HEK293 (cell line): ENCODE data around the gene CALR3.

Experiments
- CTCF ChIA-PET: fragments of 350-600 bp; formaldehyde crosslinking; extraction: SDS; loops from one replicate; lab custom pipeline; 2021; ENCODE audit warnings: antibody characterized with exemption; lab: Yijun Ruan, JAX
- POLR2A ChIA-PET: fragments of 300-600 bp; formaldehyde crosslinking; extraction: SDS; loops from one replicate; lab custom pipeline; 2020; ENCODE audit warnings: antibody characterized with exemption, inconsistent platforms; lab: Yijun Ruan, JAX
- H3K27ac ChIP-seq: fragments of 200-500 bp; sonication (Bioruptor generic); 2 replicates; pipeline ENCODE4 v1.5.1; 2014; ENCODE audit warnings: low read depth, low read length, control low read depth, inconsistent platforms; ENCODE audit errors: extremely low read depth
- H3K36me3 ChIP-seq, 2 experiments: fragments of 200-500 bp in 1 of 2; sonication (Bioruptor generic) in 1 of 2; 1 replicate in 1 of 2; 2 replicates in 1 of 2; pipeline ENCODE4 v1.5.1; 2014 to 2017; ENCODE audit warnings: inconsistent platforms in 2 of 2, low read length in 2 of 2; ENCODE audit not compliant: control insufficient read depth in 2 of 2, insufficient read depth in 1 of 2
- H3K4me1 ChIP-seq: fragments of 200-500 bp; sonication (Bioruptor generic); 2 replicates; pipeline ENCODE4 v1.5.1; 2014; ENCODE audit warnings: mild to moderate bottlenecking, low read length, inconsistent platforms; ENCODE audit not compliant: control insufficient read depth, insufficient read depth
- H3K4me3 ChIP-seq: 2 replicates; pipeline ENCODE4 v1.5.1; 2011; ENCODE audit warnings: low read depth, mild to moderate bottlenecking, control low read depth, low read length, moderate library complexity
- H3K9me3 ChIP-seq: fragments of 200-500 bp; sonication (Bioruptor generic); 2 replicates; pipeline ENCODE4 v1.5.1; 2014; ENCODE audit warnings: low read depth, low read length, inconsistent platforms; ENCODE audit not compliant: control insufficient read depth, insufficient read depth
- GLIS1 ChIP-seq: fragments of 450-650 bp; formaldehyde crosslinking; IDR thresholded peaks from 2 replicates; pipeline ENCODE4 v1.5.1; 2016; ENCODE audit warnings: missing biosample characterization, missing genetic modification characterization
- KLF1 ChIP-seq: fragments of 450-650 bp; formaldehyde crosslinking; IDR thresholded peaks from 2 replicates; pipeline ENCODE4 v1.5.1; 2016; ENCODE audit warnings: missing biosample characterization, missing genetic modification characterization
- SETDB1 ChIP-seq: IDR thresholded peaks from one replicate; pipeline ENCODE4 v1.6.1; 2017; ENCODE audit warnings: mild to moderate bottlenecking, low read length, moderate library complexity, mixed read lengths; ENCODE audit not compliant: insufficient read length
- WT1 ChIP-seq: fragments of 450-650 bp; formaldehyde crosslinking; IDR thresholded peaks from 2 replicates; pipeline ENCODE4 v1.5.1; 2016; ENCODE audit warnings: missing biosample characterization, missing genetic modification characterization
- ZEB2 ChIP-seq: fragments of 450-650 bp; formaldehyde crosslinking; IDR thresholded peaks from 2 replicates; pipeline ENCODE4 v1.5.1; 2016; ENCODE audit warnings: missing biosample characterization, missing genetic modification characterization
- ZNF121 ChIP-seq: fragments of 450-650 bp; formaldehyde crosslinking; IDR thresholded peaks from 2 replicates; pipeline ENCODE4 v1.5.1; 2016; ENCODE audit warnings: missing biosample characterization, missing genetic modification characterization
- ZNF169 ChIP-seq: fragments of 450-650 bp; formaldehyde crosslinking; IDR thresholded peaks from 2 replicates; pipeline ENCODE4 v1.5.1; 2016; ENCODE audit warnings: missing biosample characterization, missing genetic modification characterization
- ZNF311 ChIP-seq: fragments of 450-650 bp; formaldehyde crosslinking; IDR thresholded peaks from 2 replicates; pipeline ENCODE4 v1.5.1; 2017; ENCODE audit warnings: missing biosample characterization, missing genetic modification characterization, borderline replicate concordance
- ZNF544 ChIP-seq: fragments of 450-650 bp; formaldehyde crosslinking; IDR thresholded peaks from 2 replicates; pipeline ENCODE4 v1.5.0; 2017; ENCODE audit warnings: missing biosample characterization, missing genetic modification characterization
- ZNF623 ChIP-seq: fragments of 450-650 bp; formaldehyde crosslinking; IDR thresholded peaks from 2 replicates; pipeline ENCODE4 v1.5.1; 2016; ENCODE audit warnings: missing biosample characterization, missing genetic modification characterization
- ZNF629 ChIP-seq: fragments of 450-650 bp; formaldehyde crosslinking; IDR thresholded peaks from 2 replicates; pipeline ENCODE4 v1.5.1; 2017; ENCODE audit warnings: missing biosample characterization, missing genetic modification characterization
- ZNF701 ChIP-seq: fragments of 450-650 bp; formaldehyde crosslinking; IDR thresholded peaks from 2 replicates; pipeline ENCODE4 v1.5.1; 2016; ENCODE audit warnings: missing biosample characterization, missing genetic modification characterization
- ZSCAN16 ChIP-seq: fragments of 450-650 bp; formaldehyde crosslinking; IDR thresholded peaks from 2 replicates; pipeline ENCODE4 v1.5.1; 2016; ENCODE audit warnings: missing biosample characterization, missing genetic modification characterization
- ZSCAN30 ChIP-seq: fragments of 450-650 bp; IDR thresholded peaks from 2 replicates; pipeline ENCODE4 v1.5.1; 2018; ENCODE audit warnings: missing biosample characterization, mild to moderate bottlenecking, missing genetic modification characterization, moderate library complexity
- TF ChIP-seq, protein P1 (sequence below): fragments of 450-650 bp; formaldehyde crosslinking; IDR thresholded peaks from 2 replicates; pipeline ENCODE4 v1.5.1; 2016; ENCODE audit warnings: missing biosample characterization, missing genetic modification characterization
- TF ChIP-seq, protein P2 (sequence below): fragments of 450-650 bp; formaldehyde crosslinking; IDR thresholded peaks from 2 replicates; pipeline ENCODE4 v1.5.1; 2016; ENCODE audit warnings: missing biosample characterization, missing genetic modification characterization
- TF ChIP-seq, protein P3 (sequence below): fragments of 450-650 bp; formaldehyde crosslinking; IDR thresholded peaks from 2 replicates; pipeline ENCODE4 v1.5.1; 2016; ENCODE audit warnings: missing biosample characterization, missing genetic modification characterization
- TF ChIP-seq, protein P4 (sequence below): fragments of 450-650 bp; formaldehyde crosslinking; IDR thresholded peaks from 2 replicates; pipeline ENCODE4 v1.5.1; 2017; ENCODE audit warnings: missing biosample characterization, missing genetic modification characterization
- TF ChIP-seq, protein P5 (sequence below): fragments of 450-650 bp; formaldehyde crosslinking; conservative IDR thresholded peaks from 2 replicates; pipeline ENCODE4 v1.5.1; 2016; ENCODE audit warnings: low read depth, missing biosample characterization, missing genetic modification characterization
- TF ChIP-seq, protein P6 (sequence below): fragments of 450-650 bp; formaldehyde crosslinking; IDR thresholded peaks from 2 replicates; pipeline ENCODE4 v1.5.1; 2017; ENCODE audit warnings: missing biosample characterization, mild to moderate bottlenecking, missing genetic modification characterization, moderate library complexity
- TF ChIP-seq, protein P7 (sequence below): sonication (generic); formaldehyde crosslinking; IDR thresholded peaks from 2 replicates; pipeline ENCODE4 v1.8.1; 2022; ENCODE audit warnings: mild to moderate bottlenecking, moderate library complexity, missing genetic modification reagents
- TF ChIP-seq, protein P8 (sequence below): fragments of 450-650 bp; formaldehyde crosslinking; IDR thresholded peaks from 2 replicates; pipeline ENCODE4 v1.5.1; 2017; ENCODE audit warnings: missing biosample characterization, missing genetic modification characterization

The CALR3 gene

DNA sequence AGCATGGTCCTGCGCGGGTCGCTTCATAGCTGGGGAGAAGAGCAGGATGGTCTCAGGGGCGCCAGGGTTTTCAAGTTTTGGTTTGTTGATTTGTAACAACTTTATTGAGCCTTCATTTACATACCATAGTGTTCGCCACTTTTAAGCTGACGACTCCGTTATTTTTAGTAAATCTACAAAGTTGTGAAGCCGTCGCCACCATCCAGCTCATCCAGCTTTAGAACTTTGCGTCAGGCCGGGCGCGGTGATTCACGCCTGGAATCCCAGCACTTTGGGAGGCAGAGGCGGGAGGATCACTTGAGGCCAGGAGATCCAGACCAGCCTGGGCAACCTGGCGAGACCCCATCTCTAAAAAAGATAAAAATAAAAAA is 631 bp upstream of the CALR3 start:
- Histone ChIP-seq H3K4me1 (no peaks in the 10 kb centered on the region), H3K36me3 (peaks cover 7 to 10% of the 10 kb centered on the region in 2 experiments; a peak in 2 of 3 replicates), H3K27ac (no peak overlapping the region), H3K4me3 (peak overlapping the region; percentile 87), H3K9me3 (no peaks in the 10 kb centered on the region)
- ChIA-PET POLR2A (interaction anchor here (1.1 to 1.5 kb wide), 5 partner anchors 13 to 131 kb away, joined by 4 to 7 read pairs (median 6); partner anchors contain the start of gene MED26), CTCF (interaction anchor here (0.6 to 1.8 kb wide), 5 partner anchors 16 to 160 kb away, joined by 3 to 6 read pairs (median 5); no protein-coding TSS in a partner anchor)
- TF ChIP-seq, protein P1, sequence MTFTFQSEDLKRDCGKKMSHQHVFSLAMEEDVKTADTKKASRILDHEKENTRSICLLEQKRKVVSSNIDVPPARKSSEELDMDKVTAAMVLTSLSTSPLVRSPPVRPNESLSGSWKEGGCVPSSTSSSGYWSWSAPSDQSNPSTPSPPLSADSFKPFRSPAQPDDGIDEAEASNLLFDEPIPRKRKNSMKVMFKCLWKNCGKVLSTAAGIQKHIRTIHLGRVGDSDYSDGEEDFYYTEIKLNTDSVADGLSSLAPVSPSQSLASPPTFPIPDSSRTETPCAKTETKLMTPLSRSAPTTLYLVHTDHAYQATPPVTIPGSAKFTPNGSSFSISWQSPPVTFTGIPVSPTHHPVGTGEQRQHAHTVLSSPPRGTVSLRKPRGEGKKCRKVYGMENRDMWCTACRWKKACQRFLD (tag by site-specific recombination) = no peak
- TF ChIP-seq ZNF544 (tag by site-specific recombination) = no peak
- TF ChIP-seq KLF1 (tag by site-specific recombination) = no peak
- no peak for TF ChIP-seq GLIS1
- no peak for TF ChIP-seq ZNF169
- TF ChIP-seq, protein P2, sequence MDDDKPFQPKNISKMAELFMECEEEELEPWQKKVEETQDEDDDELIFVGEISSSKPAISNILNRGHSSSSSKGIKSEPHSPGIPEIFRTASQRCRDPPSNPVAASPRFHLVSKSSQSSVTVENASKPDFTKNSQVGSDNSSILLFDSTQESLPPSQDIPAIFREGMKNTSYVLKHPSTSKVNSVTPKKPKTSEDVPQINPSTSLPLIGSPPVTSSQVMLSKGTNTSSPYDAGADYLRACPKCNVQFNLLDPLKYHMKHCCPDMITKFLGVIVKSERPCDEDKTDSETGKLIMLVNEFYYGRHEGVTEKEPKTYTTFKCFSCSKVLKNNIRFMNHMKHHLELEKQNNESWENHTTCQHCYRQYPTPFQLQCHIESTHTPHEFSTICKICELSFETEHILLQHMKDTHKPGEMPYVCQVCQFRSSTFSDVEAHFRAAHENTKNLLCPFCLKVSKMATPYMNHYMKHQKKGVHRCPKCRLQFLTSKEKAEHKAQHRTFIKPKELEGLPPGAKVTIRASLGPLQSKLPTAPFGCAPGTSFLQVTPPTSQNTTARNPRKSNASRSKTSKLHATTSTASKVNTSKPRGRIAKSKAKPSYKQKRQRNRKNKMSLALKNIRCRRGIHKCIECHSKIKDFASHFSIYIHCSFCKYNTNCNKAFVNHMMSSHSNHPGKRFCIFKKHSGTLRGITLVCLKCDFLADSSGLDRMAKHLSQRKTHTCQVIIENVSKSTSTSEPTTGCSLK = no peak
- peak; percentile 96 for TF ChIP-seq ZNF121 (tag by site-specific recombination)
- 0 out of 2 replicates have a peak, but pooled peaks have one; percentile 5 for TF ChIP-seq ZNF629
- TF ChIP-seq WT1 (tag by site-specific recombination) = no peak
- TF ChIP-seq ZEB2 (tag by site-specific recombination) = no peak
- TF ChIP-seq, protein P3, sequence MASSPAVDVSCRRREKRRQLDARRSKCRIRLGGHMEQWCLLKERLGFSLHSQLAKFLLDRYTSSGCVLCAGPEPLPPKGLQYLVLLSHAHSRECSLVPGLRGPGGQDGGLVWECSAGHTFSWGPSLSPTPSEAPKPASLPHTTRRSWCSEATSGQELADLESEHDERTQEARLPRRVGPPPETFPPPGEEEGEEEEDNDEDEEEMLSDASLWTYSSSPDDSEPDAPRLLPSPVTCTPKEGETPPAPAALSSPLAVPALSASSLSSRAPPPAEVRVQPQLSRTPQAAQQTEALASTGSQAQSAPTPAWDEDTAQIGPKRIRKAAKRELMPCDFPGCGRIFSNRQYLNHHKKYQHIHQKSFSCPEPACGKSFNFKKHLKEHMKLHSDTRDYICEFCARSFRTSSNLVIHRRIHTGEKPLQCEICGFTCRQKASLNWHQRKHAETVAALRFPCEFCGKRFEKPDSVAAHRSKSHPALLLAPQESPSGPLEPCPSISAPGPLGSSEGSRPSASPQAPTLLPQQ = 0 out of 2 replicates have a peak, but pooled peaks have one; percentile 8
- no peak for TF ChIP-seq ZNF623
- TF ChIP-seq ZSCAN30 (tag by site-specific recombination) = no peak
- TF ChIP-seq, protein P4, sequence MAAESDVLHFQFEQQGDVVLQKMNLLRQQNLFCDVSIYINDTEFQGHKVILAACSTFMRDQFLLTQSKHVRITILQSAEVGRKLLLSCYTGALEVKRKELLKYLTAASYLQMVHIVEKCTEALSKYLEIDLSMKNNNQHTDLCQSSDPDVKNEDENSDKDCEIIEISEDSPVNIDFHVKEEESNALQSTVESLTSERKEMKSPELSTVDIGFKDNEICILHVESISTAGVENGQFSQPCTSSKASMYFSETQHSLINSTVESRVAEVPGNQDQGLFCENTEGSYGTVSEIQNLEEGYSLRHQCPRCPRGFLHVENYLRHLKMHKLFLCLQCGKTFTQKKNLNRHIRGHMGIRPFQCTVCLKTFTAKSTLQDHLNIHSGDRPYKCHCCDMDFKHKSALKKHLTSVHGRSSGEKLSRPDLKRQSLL = no peak
- TF ChIP-seq, protein P5, sequence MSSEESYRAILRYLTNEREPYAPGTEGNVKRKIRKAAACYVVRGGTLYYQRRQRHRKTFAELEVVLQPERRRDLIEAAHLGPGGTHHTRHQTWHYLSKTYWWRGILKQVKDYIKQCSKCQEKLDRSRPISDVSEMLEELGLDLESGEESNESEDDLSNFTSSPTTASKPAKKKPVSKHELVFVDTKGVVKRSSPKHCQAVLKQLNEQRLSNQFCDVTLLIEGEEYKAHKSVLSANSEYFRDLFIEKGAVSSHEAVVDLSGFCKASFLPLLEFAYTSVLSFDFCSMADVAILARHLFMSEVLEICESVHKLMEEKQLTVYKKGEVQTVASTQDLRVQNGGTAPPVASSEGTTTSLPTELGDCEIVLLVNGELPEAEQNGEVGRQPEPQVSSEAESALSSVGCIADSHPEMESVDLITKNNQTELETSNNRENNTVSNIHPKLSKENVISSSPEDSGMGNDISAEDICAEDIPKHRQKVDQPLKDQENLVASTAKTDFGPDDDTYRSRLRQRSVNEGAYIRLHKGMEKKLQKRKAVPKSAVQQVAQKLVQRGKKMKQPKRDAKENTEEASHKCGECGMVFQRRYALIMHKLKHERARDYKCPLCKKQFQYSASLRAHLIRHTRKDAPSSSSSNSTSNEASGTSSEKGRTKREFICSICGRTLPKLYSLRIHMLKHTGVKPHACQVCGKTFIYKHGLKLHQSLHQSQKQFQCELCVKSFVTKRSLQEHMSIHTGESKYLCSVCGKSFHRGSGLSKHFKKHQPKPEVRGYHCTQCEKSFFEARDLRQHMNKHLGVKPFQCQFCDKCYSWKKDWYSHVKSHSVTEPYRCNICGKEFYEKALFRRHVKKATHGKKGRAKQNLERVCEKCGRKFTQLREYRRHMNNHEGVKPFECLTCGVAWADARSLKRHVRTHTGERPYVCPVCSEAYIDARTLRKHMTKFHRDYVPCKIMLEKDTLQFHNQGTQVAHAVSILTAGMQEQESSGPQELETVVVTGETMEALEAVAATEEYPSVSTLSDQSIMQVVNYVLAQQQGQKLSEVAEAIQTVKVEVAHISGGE (tag by site-specific recombination) = no peak
- TF ChIP-seq, protein P6, sequence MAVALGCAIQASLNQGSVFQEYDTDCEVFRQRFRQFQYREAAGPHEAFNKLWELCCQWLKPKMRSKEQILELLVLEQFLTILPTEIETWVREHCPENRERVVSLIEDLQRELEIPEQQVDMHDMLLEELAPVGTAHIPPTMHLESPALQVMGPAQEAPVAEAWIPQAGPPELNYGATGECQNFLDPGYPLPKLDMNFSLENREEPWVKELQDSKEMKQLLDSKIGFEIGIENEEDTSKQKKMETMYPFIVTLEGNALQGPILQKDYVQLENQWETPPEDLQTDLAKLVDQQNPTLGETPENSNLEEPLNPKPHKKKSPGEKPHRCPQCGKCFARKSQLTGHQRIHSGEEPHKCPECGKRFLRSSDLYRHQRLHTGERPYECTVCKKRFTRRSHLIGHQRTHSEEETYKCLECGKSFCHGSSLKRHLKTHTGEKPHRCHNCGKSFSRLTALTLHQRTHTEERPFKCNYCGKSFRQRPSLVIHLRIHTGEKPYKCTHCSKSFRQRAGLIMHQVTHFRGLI = 0 out of 2 replicates have a peak, but pooled peaks have one; percentile 7
- no peak for TF ChIP-seq ZNF701 (tag by site-specific recombination)
- TF ChIP-seq SETDB1 = no peak
- TF ChIP-seq, protein P7, sequence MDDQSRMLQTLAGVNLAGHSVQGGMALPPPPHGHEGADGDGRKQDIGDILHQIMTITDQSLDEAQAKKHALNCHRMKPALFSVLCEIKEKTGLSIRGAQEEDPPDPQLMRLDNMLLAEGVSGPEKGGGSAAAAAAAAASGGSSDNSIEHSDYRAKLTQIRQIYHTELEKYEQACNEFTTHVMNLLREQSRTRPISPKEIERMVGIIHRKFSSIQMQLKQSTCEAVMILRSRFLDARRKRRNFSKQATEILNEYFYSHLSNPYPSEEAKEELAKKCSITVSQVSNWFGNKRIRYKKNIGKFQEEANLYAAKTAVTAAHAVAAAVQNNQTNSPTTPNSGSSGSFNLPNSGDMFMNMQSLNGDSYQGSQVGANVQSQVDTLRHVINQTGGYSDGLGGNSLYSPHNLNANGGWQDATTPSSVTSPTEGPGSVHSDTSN (CRISPR knock-in tag) = no peak
- TF ChIP-seq, protein P8, sequence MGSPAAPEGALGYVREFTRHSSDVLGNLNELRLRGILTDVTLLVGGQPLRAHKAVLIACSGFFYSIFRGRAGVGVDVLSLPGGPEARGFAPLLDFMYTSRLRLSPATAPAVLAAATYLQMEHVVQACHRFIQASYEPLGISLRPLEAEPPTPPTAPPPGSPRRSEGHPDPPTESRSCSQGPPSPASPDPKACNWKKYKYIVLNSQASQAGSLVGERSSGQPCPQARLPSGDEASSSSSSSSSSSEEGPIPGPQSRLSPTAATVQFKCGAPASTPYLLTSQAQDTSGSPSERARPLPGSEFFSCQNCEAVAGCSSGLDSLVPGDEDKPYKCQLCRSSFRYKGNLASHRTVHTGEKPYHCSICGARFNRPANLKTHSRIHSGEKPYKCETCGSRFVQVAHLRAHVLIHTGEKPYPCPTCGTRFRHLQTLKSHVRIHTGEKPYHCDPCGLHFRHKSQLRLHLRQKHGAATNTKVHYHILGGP = no peak
- no peak for TF ChIP-seq ZNF311 (tag by site-specific recombination)
- TF ChIP-seq ZSCAN16 = no peak
